Measurements from ENCODE around the gene NCAPH2. TPM values are rescaled to one million over a fixed set of nuclear protein-coding genes. Genes with fewer than 3 reads are reported as not detected.
A peak's percentile ranks its signal among the peaks of the same experiment; 100 is the strongest.

NCAPH2 gene
- total RNA-seq, 2 donors from 2014 or later = 43.7 to 59.6 TPM

GRCh38 chr22:50524676-50525103 lies 16.7 kb downstream of the NCAPH2 start:
- peak overlapping the region; percentile 59 to 82 for H3K4me3 ChIP-seq
- no peaks in the 10 kb centered on the region for H3K27me3 ChIP-seq (replicated peaks; ENCODE audit: insufficient read depth)
- H3K27ac ChIP-seq = peak overlapping the region; percentile 87 to 92
- H3K4me1 ChIP-seq (replicated peaks) = peaks cover 7% of the 10 kb centered on the region
- peaks cover 0 to 5% of the 10 kb centered on the region in 2 donors for H3K36me3 ChIP-seq
- TF ChIP-seq POLR2AphosphoS5 (IDR thresholded peaks at IDR 0.05) = no peak
- TF ChIP-seq POLR2A (IDR thresholded peaks at IDR 0.05) = no peak
- TF ChIP-seq CTCF (IDR thresholded peaks at IDR 0.05) = no peak
- intact Hi-C loops (cut with DNase I) = no loop called here
- no peak for DNase-seq (ENCODE audit: low spot score)
- no peaks in the 10 kb centered on the region for H3K9me3 ChIP-seq
- WGBS = 7% methylated on average over 19 of the region's 19 CpGs

GRCh38 chr22:50525104-50525857 lies 17.3 kb downstream of the NCAPH2 start, which contains the start of gene SCO2:
SCO2 (minus strand) TSS chr22:50525598; CDS start chr22:50524411, 1,187 bp downstream.
- Histone ChIP-seq H3K27me3 (replicated peaks; ENCODE audit: insufficient read depth) (no peaks in the 10 kb centered on the region), H3K9me3 (no peaks in the 10 kb centered on the region), H3K27ac (peak within 1 kb of the TSS; percentile 87 to 92), H3K4me1 (replicated peaks) (peaks cover 7% of the 10 kb centered on the region), H3K4me3 (peak within 1 kb of the TSS; percentile 59 to 82), H3K36me3 (peaks cover 0 to 5% of the 10 kb centered on the region in 2 donors)
- TF ChIP-seq POLR2AphosphoS5 (IDR thresholded peaks at IDR 0.05) = peak; percentile 96
- peak in 2 of 4 experiments; percentile 48 to 78 for TF ChIP-seq CTCF (IDR thresholded peaks at IDR 0.05)
- TF ChIP-seq POLR2A (IDR thresholded peaks at IDR 0.05) = peak; percentile 78
- DNase-seq (ENCODE audit: low spot score) = peak; percentile 97
- under 1% methylated on average over 59 of the region's 84 CpGs for WGBS
- intact Hi-C loops (cut with DNase I) = no loop called here

GRCh38 chr22:50525858-50526107 lies 17.8 kb downstream of the NCAPH2 start:
- Histone ChIP-seq H3K27me3 (replicated peaks; ENCODE audit: insufficient read depth) (no peaks in the 10 kb centered on the region), H3K9me3 (no peaks in the 10 kb centered on the region), H3K27ac (peak overlapping the region; percentile 87 to 92), H3K36me3 (peaks cover 0 to 5% of the 10 kb centered on the region in 2 donors), H3K4me3 (peak overlapping the region; percentile 59 to 82), H3K4me1 (replicated peaks) (peaks cover 7% of the 10 kb centered on the region)
- WGBS = 0% methylated on average over 11 of the region's 33 CpGs
- intact Hi-C loops (cut with DNase I) = no loop called here
- TF ChIP-seq POLR2A (IDR thresholded peaks at IDR 0.05) = no peak
- TF ChIP-seq POLR2AphosphoS5 (IDR thresholded peaks at IDR 0.05) = no peak
- TF ChIP-seq CTCF (IDR thresholded peaks at IDR 0.05) = peak in 1 of 4 experiments; percentile 36
- DNase-seq (ENCODE audit: low spot score) = no peak

GRCh38 chr22:50526108-50526833 lies 18.2 kb downstream of the NCAPH2 start:
- peaks cover 11% of the 10 kb centered on the region for H3K4me1 ChIP-seq (replicated peaks)
- H3K27me3 ChIP-seq (replicated peaks; ENCODE audit: insufficient read depth) = no peaks in the 10 kb centered on the region
- no peaks in the 10 kb centered on the region for H3K9me3 ChIP-seq
- H3K27ac ChIP-seq = peak overlapping the region; percentile 87 to 92
- DNase-seq (ENCODE audit: low spot score) = peak; percentile 66
- H3K4me3 ChIP-seq = peak overlapping the region; percentile 59 to 82
- peaks cover 0 to 5% of the 10 kb centered on the region in 2 donors for H3K36me3 ChIP-seq
- intact Hi-C loops (cut with DNase I) = no loop called here
- TF ChIP-seq POLR2A (IDR thresholded peaks at IDR 0.05) (peak; percentile 58), CTCF (IDR thresholded peaks at IDR 0.05) (peak; percentile 35 to 73 (median 54)), POLR2AphosphoS5 (IDR thresholded peaks at IDR 0.05) (no peak)
- 2% methylated on average over 62 of the region's 77 CpGs for whole genome bisulfite sequencing
